ENCODE measurements around the gene ZNRF2.
"Not testable (repeated sequence)": the region's sequence is repeated elsewhere in the genome, so short reads cannot be mapped to it uniquely, and the experiment has no call there.

ZNRF2 gene

GRCh38 chr7:30263090-30263710 lies 21.2 kb upstream of the ZNRF2 start:
- no peak for DNase-seq (ENCODE audit: low spot score)

- DNase-seq (ENCODE audit: low spot score), result no peak
Observed at GRCh38 chr7:30264052-30264451, 20.3 kb upstream of the ZNRF2 start.

GRCh38 chr7:30265189-30265588 lies 19.2 kb upstream of the ZNRF2 start:
- DNase-seq (ENCODE audit: low spot score), result not testable (repeated sequence)

GRCh38 chr7:30266686-30267085 lies 17.7 kb upstream of the ZNRF2 start:
- no peak for DNase-seq (ENCODE audit: low spot score)

GRCh38 chr7:30268586-30268985 lies 15.8 kb upstream of the ZNRF2 start:
- DNase-seq (ENCODE audit: low spot score), result no peak

GRCh38 chr7:30269490-30269889 lies 14.9 kb upstream of the ZNRF2 start:
- no peak for DNase-seq (ENCODE audit: low spot score)

GRCh38 chr7:30270921-30271320 lies 13.5 kb upstream of the ZNRF2 start:
- DNase-seq (ENCODE audit: low spot score), result no peak

GRCh38 chr7:30272126-30272525 lies 12.3 kb upstream of the ZNRF2 start:
- no peak for DNase-seq (ENCODE audit: low spot score)

DNA sequence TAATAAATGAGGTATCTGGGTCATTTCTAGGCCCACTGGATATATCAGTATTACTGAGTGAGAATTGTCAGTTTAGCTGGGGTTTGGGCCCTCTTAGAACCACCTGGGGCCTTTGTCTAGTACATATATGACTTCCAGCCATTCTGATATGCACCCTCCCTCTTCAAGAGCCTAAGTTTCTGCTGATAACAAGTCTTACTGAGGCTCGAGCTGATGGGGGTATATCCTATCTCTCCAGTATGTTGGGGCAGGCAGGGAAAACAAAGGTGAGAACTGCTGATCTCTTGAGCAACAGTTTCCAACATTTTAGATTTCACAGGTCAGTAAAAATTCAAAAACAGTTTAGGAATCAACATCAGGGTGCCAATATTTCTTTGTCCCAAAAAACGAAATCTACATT lies 10.8 kb upstream of the ZNRF2 start:
- DNase-seq (ENCODE audit: low spot score), result no peak

DNA sequence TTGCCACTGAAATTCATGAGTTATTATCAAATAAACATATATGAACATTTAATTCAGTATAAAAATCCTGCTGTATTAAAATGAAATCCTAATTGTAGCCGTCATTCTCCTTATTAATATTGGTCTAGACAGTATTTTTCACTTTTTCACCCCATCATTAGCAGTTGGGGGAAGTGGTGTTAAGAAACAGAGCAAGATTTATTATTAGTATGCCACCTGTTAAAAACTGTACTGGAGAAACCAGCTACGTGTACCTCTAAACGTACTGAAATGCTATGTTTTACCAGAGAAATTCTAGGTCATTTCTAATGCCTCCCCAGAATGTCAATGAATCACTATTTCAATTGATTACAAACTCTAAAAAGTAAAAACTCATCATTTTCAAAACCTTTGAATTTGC lies 9.8 kb upstream of the ZNRF2 start:
- DNase-seq (ENCODE audit: low spot score), result no peak

DNA sequence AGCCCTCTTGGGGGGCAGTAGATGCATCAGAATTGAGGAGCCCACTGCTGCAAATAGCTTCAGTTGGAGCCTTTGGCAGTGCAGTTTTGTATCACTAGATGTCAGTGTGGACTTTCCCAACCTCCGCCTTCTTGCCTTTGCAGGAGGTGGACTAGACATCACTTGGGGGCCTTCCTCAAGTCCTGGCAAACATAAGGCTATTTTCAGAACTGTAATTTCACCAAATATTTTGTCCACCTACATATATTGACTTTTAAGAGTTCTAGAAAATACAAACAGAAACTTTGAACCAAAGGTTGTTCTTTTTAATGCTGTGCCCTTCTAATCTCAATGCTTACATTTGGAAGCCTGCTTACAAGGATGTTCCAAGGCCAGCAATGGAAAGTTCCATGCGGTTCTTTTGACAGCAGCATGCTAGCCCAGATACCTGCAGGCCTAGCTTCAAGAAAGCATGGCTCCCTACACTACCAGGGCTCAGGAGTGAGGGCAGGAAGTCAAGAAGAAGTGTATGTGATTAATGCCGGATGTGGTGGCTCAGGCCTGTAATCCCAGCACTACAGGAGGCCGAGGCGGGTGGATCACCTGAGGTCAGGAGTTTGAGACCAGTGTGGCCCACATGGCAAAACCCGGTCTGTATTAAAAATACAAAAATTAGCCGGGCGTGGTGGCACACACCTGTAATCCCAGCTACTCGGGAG lies 8.0 kb upstream of the ZNRF2 start:
- DNase-seq (ENCODE audit: low spot score), result peak; percentile 52

DNA sequence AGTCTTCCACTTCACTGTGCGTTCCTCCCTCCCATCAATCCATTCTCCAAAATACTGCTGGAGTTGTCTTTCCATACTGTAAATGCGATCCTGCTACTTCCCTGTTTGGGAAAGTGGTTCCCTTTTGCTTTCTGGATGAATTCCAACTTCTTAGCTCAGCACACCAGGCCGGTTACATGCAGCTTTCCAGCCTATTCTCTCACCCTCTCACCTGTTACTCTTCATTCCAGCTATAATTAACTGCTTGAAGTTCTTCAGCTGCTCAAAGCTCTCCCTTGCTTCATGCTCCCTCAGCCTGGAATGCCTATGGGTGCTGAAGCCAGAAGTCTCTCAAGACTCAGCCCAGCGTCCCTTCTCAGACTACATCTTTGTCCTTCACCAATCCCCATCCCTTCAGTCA lies 6.0 kb upstream of the ZNRF2 start:
- DNase-seq (ENCODE audit: low spot score), result no peak

- no peak for DNase-seq (ENCODE audit: low spot score)
Observed at GRCh38 chr7:30278849-30279652, 5.3 kb upstream of the ZNRF2 start.

DNA sequence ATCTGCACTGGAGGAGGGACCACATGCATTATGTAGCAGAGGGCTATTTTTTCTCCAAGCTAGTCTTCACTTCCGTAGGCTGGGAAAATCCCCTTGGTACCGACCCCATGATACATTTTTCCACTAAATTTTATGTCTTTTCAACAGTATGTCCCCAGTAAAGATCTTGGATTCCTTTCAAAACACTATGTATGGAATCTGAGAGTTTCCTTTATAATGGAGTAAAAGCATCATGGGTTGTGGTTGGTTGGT lies 4.8 kb upstream of the ZNRF2 start:
- DNase-seq (ENCODE audit: low spot score), result no peak

DNA sequence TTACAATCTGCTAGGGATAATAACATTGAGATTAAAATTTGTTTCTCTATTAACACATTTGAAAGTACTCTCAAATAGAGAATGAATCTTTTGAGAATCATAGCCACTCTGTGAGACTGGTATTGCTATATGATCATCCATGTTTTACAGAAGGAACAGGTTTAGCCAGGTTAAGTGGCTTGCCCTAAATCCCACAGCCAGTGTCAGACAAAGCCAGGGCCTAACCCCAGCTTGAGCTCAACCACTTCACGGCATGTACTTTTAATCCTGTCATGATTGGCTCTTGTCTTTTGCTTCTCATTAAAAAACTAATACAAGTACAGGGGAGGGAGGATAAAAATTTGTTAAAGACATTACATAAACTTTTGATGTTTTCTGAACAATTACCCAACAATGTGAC lies 3.8 kb upstream of the ZNRF2 start:
- no peak for DNase-seq (ENCODE audit: low spot score)

GRCh38 chr7:30281263-30281662 lies 3.1 kb upstream of the ZNRF2 start:
- no peak for DNase-seq (ENCODE audit: low spot score)

- DNase-seq (ENCODE audit: low spot score), result no peak
Observed at GRCh38 chr7:30281791-30282190, 2.6 kb upstream of the ZNRF2 start.

GRCh38 chr7:30282735-30283134 lies 1.7 kb upstream of the ZNRF2 start:
- DNase-seq (ENCODE audit: low spot score), result no peak

GRCh38 chr7:30285067-30285535 lies 704 bp downstream of the ZNRF2 start:
- no peak for DNase-seq (ENCODE audit: low spot score)

GRCh38 chr7:30285536-30286284 lies 1.3 kb downstream of the ZNRF2 start:
- peak; percentile 66 for DNase-seq (ENCODE audit: low spot score)

GRCh38 chr7:30286749-30287148 lies 2.4 kb downstream of the ZNRF2 start:
- no peak for DNase-seq (ENCODE audit: low spot score)

DNA sequence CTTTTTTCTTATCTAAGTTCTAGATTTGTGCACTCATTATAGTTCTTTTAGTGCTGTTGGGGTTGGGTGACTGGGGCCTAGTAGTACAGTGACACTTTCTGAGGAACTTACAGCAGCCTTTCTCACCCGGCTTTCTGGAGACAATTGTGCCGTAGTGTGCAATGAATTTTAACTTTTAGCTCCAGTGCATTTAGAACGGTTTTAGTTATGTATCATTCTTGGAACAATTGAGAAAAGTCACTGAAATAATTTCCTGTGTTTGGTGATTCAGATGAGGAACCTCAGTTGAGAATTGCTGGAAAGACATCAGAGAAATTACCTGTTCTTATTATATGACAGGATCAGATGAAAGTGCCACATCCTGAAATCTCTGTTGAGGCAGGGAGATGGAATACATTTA lies 3.2 kb downstream of the ZNRF2 start:
- not testable (repeated sequence) for DNase-seq (ENCODE audit: low spot score)

DNA sequence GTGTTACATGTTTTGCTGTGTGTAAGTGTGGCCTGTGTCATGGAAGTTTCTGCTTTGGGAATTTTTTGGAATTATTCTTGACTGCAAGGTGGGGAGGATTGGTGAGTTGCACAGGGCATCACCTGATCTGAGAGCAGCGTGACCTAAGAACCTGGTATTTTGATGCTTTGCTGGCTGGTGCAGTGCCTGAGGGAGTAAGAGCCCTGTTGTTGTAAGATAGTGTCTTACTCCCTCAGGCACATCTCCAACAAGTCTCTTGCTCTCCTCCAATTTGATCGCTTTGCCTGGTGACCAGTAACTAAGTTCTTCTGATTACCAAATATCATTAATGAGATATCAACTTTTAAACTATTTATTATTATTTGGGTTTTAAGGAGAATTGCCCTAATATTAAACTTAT lies 5.2 kb downstream of the ZNRF2 start:
- DNase-seq (ENCODE audit: low spot score), result not testable (repeated sequence)

Measured in CD4-positive, alpha-beta T cell treated with Interleukin-6 at 100 ng/mL for 8 hours (primary cell).